HepG2 (cell line): Measurements from ENCODE around the gene BAG5.

Source experiments
- ATF7-NPFF ChIP-seq: sonication (generic); formaldehyde crosslinking; IDR thresholded peaks from 2 replicates; pipeline ENCODE4 v1.8.1; 2023; ENCODE audit warnings: mild to moderate bottlenecking, low read depth, missing genetic modification reagents, moderate library complexity
- CHD2 ChIP-seq: IDR thresholded peaks from 2 replicates; pipeline ENCODE4 v1.6.1; 2011; ENCODE audit warnings: low read depth, low read length, improper control_type of control experiment
- CTCF ChIP-seq: sonication (generic); formaldehyde crosslinking; IDR thresholded peaks from 2 replicates; pipeline ENCODE4 v1.5.0; 2020; ENCODE audit warnings: mild to moderate bottlenecking, missing genetic modification reagents, moderate library complexity
- EHMT2 ChIP-seq: fragments of 200-600 bp; sonication (generic); IDR thresholded peaks from 2 replicates; pipeline ENCODE4 v1.7.0; 2017; ENCODE audit warnings: antibody characterized with exemption, low read depth, low read length, borderline replicate concordance
- EP300 ChIP-seq, 3 experiments: sonication (generic) in 1 of 3; formaldehyde crosslinking in 1 of 3; IDR thresholded peaks; 2 replicates each; pipeline versions ENCODE4 v1.5.1 to v1.6.1; 2011 to 2020; ENCODE audit warnings: low read depth in 2 of 3, low read length in 2 of 3, borderline replicate concordance in 1 of 3, improper control_type of control experiment in 1 of 3, mild to moderate bottlenecking in 1 of 3, missing genetic modification reagents in 1 of 3, moderate library complexity in 1 of 3
- HNRNPUL1 ChIP-seq: fragments of 200-400 bp; formaldehyde crosslinking; IDR thresholded peaks from 2 replicates; pipeline ENCODE4 v1.6.1; 2017; ENCODE audit warnings: low read depth, mild to moderate bottlenecking, low read length, moderate library complexity
- HOXA3 ChIP-seq: sonication (generic); formaldehyde crosslinking; IDR thresholded peaks from 2 replicates; pipeline ENCODE4 v1.5.0; 2020; ENCODE audit warnings: missing genetic modification reagents
- NFIC ChIP-seq: IDR thresholded peaks from 2 replicates; pipeline ENCODE4 v1.6.1; 2012; ENCODE audit warnings: mild to moderate bottlenecking, low read length, inconsistent platforms
- REXO4 ChIP-seq: sonication (generic); formaldehyde crosslinking; IDR thresholded peaks from 2 replicates; pipeline ENCODE4 v1.8.0; 2022; ENCODE audit warnings: missing genetic modification reagents, mild to moderate bottlenecking, borderline replicate concordance
- TAF1 ChIP-seq: sonication (generic); formaldehyde crosslinking; IDR thresholded peaks from 2 replicates; pipeline ENCODE4 v1.4.0; 2020; ENCODE audit warnings: missing genetic modification reagents
- ZSCAN25 ChIP-seq: sonication (generic); formaldehyde crosslinking; IDR thresholded peaks from 2 replicates; pipeline ENCODE4 v1.8.0; 2022; ENCODE audit warnings: mild to moderate bottlenecking, missing genetic modification reagents
- TF ChIP-seq, protein P1 (sequence below): sonication (generic); formaldehyde crosslinking; IDR thresholded peaks from 2 replicates; pipeline ENCODE4 v1.4.0; 2020; ENCODE audit warnings: missing genetic modification reagents, mild to moderate bottlenecking, borderline replicate concordance
- TF ChIP-seq, protein P2 (sequence below): IDR thresholded peaks from 2 replicates; pipeline ENCODE4 v1.6.1; 2016; ENCODE audit warnings: mild to moderate bottlenecking, missing biosample characterization, missing genetic modification reagents

GRCh38 chr14:103545915-103546651 lies 16.4 kb downstream of the BAG5 start:
- no peak for TF ChIP-seq CHD2
- no peak for TF ChIP-seq CTCF
- TF ChIP-seq ATF7-NPFF (CRISPR knock-in tag), result no peak
- no peak for TF ChIP-seq NFIC
- TF ChIP-seq, protein P1, sequence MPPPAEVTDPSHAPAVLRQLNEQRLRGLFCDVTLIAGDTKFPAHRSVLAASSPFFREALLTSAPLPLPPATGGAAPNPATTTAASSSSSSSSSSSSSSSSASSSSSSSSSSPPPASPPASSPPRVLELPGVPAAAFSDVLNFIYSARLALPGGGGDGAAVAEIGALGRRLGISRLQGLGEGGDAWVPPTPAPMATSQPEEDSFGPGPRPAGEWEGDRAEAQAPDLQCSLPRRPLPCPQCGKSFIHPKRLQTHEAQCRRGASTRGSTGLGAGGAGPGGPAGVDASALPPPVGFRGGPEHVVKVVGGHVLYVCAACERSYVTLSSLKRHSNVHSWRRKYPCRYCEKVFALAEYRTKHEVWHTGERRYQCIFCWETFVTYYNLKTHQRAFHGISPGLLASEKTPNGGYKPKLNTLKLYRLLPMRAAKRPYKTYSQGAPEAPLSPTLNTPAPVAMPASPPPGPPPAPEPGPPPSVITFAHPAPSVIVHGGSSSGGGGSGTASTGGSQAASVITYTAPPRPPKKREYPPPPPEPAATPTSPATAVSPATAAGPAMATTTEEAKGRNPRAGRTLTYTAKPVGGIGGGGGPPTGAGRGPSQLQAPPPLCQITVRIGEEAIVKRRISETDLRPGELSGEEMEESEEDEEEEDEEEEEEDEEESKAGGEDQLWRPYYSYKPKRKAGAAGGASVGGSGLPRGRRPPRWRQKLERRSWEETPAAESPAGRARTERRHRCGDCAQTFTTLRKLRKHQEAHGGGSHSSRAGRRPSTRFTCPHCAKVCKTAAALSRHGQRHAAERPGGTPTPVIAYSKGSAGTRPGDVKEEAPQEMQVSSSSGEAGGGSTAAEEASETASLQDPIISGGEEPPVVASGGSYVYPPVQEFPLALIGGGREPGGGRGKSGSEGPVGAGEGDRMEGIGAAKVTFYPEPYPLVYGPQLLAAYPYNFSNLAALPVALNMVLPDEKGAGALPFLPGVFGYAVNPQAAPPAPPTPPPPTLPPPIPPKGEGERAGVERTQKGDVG (CRISPR knock-in tag), result no peak
- no peak for TF ChIP-seq HOXA3 (CRISPR knock-in tag)
- TF ChIP-seq, protein P2, sequence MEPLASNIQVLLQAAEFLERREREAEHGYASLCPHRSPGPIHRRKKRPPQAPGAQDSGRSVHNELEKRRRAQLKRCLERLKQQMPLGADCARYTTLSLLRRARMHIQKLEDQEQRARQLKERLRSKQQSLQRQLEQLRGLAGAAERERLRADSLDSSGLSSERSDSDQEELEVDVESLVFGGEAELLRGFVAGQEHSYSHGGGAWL (CRISPR knock-in tag), result no peak
- TF ChIP-seq EHMT2, result no peak
- no peak for TF ChIP-seq HNRNPUL1
- no peak for TF ChIP-seq EP300 (IDR thresholded peaks at IDR 0.05; ENCODE audit: low read depth in 2 of 2, low read length in 2 of 2)
- TF ChIP-seq EP300 (CRISPR knock-in tag; IDR thresholded peaks at IDR 0.05; ENCODE audit: borderline replicate concordance), result no peak
- no peak for TF ChIP-seq REXO4 (CRISPR knock-in tag)
- TF ChIP-seq ZSCAN25 (CRISPR knock-in tag), result no peak
- no peak for TF ChIP-seq TAF1 (CRISPR knock-in tag)
